ENCODE results near the gene NACA2.

NACA2 gene

DNA sequence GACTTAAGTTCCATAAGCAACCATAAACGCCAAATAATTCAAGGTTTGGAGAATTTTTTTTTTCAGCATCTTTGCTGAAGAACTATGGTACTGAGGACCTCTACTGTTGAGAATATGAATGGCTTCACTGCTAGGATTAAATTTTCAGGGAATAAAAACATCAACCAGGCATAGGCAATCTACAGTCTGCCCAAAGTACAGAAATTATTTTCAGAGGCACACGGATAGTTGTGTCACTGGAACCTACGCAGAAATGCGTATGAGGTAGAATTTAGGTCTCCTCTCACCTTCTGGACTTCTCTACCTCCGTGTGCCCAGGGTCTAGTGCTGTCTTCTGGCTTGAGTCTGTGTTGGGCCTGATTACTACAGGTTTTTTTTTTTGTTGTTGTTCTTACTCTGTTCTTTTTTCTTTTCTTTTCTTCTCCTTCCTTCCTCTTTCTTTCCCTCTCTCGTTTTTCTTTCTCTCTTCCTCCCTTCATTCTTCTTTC lies 39.7 kb downstream of the NACA2 start:
- DNase-seq, result no peak

DNA sequence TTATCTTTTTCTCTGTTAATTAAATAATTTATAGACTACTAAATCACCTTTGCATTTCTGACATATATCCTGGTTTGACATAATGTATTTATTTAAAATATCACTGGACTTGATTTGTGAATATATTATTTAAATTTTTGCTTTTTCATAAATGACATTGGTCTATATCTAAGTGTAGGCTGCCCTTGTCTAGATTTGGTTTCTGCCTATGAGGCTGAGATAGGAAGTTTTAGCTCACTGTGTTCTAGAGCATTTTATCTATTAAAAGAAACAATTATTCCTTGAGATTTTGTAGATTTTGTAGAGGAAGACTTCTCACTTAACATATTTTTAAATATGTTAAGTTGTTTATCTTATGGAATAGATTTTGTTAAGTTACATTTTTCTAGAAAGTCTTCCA lies 43.9 kb downstream of the NACA2 start:
- no peak for DNase-seq

DNA sequence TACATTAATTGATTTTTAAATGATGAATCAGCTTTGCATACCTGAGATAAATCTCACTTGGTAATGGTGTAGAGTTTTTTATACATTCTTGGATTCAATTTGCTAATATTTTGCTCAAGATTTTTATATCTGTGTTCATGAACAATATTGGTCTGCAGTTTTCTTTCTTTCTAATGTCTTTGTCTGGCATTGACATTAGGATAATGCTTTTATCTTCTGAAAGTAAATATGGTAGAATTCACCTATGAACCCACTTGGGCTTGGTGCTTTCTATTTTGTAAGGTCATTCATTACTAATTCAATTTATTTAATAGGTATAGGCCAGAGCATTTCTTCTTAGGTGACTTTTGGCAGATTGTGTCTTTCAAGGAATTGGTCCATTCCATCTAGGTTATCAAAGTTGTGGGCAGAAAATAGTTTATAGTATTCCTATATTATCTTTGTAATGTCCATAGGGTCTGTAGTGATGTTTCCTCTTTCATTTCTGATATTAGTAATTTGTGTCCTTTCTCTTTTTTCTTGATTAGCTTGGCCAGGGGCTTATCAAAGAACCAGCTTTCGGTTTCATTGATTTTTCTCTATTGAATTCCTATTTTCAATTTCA lies 45.6 kb downstream of the NACA2 start:
- no peak for DNase-seq

- no peak for DNase-seq
Observed at GRCh38 chr17:61543786-61544415, 47.1 kb downstream of the NACA2 start.

DNA sequence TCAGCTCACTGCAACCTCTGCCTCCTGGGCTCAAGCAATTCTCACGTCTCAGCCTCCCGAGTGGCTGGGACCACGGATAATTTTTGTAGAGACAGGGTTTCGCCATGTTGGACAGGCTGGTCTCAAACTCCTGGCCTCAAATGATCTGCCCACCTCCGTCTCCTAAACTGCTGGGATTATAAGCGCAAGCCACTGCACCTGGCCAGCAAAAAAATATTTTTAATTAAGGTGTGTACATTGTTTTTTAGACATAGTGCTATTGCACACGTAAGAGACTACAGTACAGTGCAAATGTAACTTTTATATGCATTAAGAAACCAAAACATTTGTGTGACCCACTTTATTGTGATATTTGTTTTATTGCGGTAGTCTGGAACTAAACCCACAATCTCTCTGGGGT lies 49.0 kb downstream of the NACA2 start:
- DNase-seq, result no peak

DNA sequence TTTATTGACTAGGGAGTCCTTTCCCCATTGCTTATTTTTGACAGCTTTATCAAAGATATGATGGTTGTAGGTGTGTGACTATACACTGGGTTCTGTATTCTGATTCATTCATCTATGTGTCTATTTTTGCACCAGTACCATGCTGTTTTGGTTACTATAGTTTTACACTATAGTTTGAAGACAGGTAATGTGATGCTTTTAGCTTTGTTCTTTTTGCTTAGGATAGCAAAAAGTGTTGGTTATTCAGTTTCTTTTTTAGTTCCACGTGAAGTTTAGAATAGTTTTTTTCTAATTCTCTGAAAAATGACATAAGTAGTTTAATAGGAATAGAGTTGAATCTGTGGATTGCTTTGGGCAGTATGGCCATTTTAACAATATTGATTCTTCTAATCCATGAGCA lies 50.1 kb downstream of the NACA2 start:
- no peak for DNase-seq
